Effector CD4-positive, alpha-beta T cell (primary cell): ENCODE measurements around the gene KPNB1.

Source experiments
- DNase-seq: peaks from one replicate; pipeline ENCODE4 v3.0.0-alpha.2; 2020
- total RNA-seq: gene quantifications from one replicate; lab custom pipeline; 2026; lab: John Stamatoyannopoulos, UW

The KPNB1 gene
- 275 reads per million, percentile 95 among the genes with 10 or more reads in this experiment for total RNA-seq

- peak; percentile 96 for DNase-seq
Observed at GRCh38 chr17:47649153-47649971, at the start of gene KPNB1. Gene KPNB1, plus strand, starts transcription at chr17:47649919. Its CDS starts 326 bp downstream, at chr17:47650245.

- no peak for DNase-seq
Observed at GRCh38 chr17:47603830-47604597, 45.7 kb upstream of the KPNB1 start.

GRCh38 chr17:47604598-47604927 lies 45.2 kb upstream of the KPNB1 start:
- no peak for DNase-seq

GRCh38 chr17:47605011-47605410 lies 44.7 kb upstream of the KPNB1 start:
- no peak for DNase-seq

- no peak for DNase-seq
Observed at GRCh38 chr17:47607481-47607880, 42.2 kb upstream of the KPNB1 start.

GRCh38 chr17:47611372-47612350 lies 38.1 kb upstream of the KPNB1 start:
- DNase-seq = no peak

- DNase-seq = no peak
Observed at GRCh38 chr17:47615766-47616424, 33.8 kb upstream of the KPNB1 start.

GRCh38 chr17:47618410-47618809 lies 31.3 kb upstream of the KPNB1 start:
- DNase-seq = no peak

GRCh38 chr17:47620503-47621245 lies 29.0 kb upstream of the KPNB1 start:
- no peak for DNase-seq

GRCh38 chr17:47621293-47622179 lies 28.2 kb upstream of the KPNB1 start:
- DNase-seq = no peak

GRCh38 chr17:47622180-47622549 lies 27.6 kb upstream of the KPNB1 start:
- DNase-seq = no peak

- no peak for DNase-seq
Observed at GRCh38 chr17:47624727-47625068, 25.0 kb upstream of the KPNB1 start.

- DNase-seq = no peak
Observed at GRCh38 chr17:47628014-47628566, 21.6 kb upstream of the KPNB1 start.

- DNase-seq = no peak
Observed at GRCh38 chr17:47629826-47630225, 19.9 kb upstream of the KPNB1 start.

GRCh38 chr17:47630614-47631013 lies 19.1 kb upstream of the KPNB1 start:
- no peak for DNase-seq

GRCh38 chr17:47632991-47633390 lies 16.7 kb upstream of the KPNB1 start:
- DNase-seq = no peak

- DNase-seq = no peak
Observed at GRCh38 chr17:47633996-47634395, 15.7 kb upstream of the KPNB1 start.

- DNase-seq = no peak
Observed at GRCh38 chr17:47634870-47635269, 14.8 kb upstream of the KPNB1 start.

- no peak for DNase-seq
Observed at GRCh38 chr17:47635734-47636133, 14.0 kb upstream of the KPNB1 start.
